H1 (cell line): ENCODE results near the gene MAP1LC3A. TPM values are rescaled to one million over a fixed set of nuclear protein-coding genes. Genes with fewer than 3 reads are reported as not detected.

Experiments used
- GABPA ChIP-seq: IDR thresholded peaks from 2 replicates; pipeline ENCODE4 v1.6.1; 2011; ENCODE audit warnings: mild to moderate bottlenecking, low read length, moderate library complexity, borderline replicate concordance; ENCODE audit not compliant: insufficient read depth
- GTF2F1 ChIP-seq: IDR thresholded peaks from 2 replicates; pipeline ENCODE4 v1.6.1; 2012; ENCODE audit warnings: low read depth, low read length, improper control_type of control experiment, borderline replicate concordance
- RBBP5 ChIP-seq: IDR thresholded peaks from 2 replicates; pipeline ENCODE4 v1.7.1; 2012; ENCODE audit warnings: low read depth, mild to moderate bottlenecking, inconsistent platforms, low read length, moderate library complexity, borderline replicate concordance
- SRF ChIP-seq: IDR thresholded peaks from 2 replicates; pipeline ENCODE4 v1.6.1; 2011; ENCODE audit warnings: mild to moderate bottlenecking, low read depth, low read length, moderate library complexity
- polyA plus RNA-seq, 7 experiments: library from polyadenylated mRNA; depleted of rRNA in 3 of 7; stranded (reverse) in 5 of 7; unstranded in 2 of 7; fragments of >200 nt in 5 of 7; fragments of 200-250 nt in 2 of 7; gene quantifications; 1 replicate in 5 of 7; 2 replicates in 1 of 7; 4 replicates in 1 of 7; pipeline versions ENCODE4 v1.2.1 to v1.2.3, GENCODE V29; 2011 to 2013; ENCODE audit warnings: missing spikeins in 2 of 7, mixed read lengths in 2 of 7
- total RNA-seq: library from RNA; stranded (reverse); fragmentation: NEBNext Ultra II Directional; extraction: Animal tissue kit (Norgen Biotek cat#: 25700); gene quantifications from 2 replicates; pipeline ENCODE4 v1.2.1, GENCODE V29; 2021
- TF ChIP-seq, protein P1 (sequence below): fragments of 300-600 bp; sonication (generic); IDR thresholded peaks from 2 replicates; pipeline ENCODE4 v1.7.1; 2012; ENCODE audit warnings: low read length, moderate library complexity, mild to moderate bottlenecking, inconsistent platforms; ENCODE audit not compliant: insufficient replicate concordance
- TF ChIP-seq, protein P2 (sequence below): IDR thresholded peaks from 2 replicates; pipeline ENCODE4 v1.6.1; 2012; ENCODE audit warnings: low read length, inconsistent platforms
- TF ChIP-seq, protein P3 (sequence below): IDR thresholded peaks from 2 replicates; pipeline ENCODE4 v1.6.1; 2011; ENCODE audit warnings: low read depth, mild to moderate bottlenecking, low read length; ENCODE audit not compliant: insufficient read depth

The MAP1LC3A gene
- total and polyA plus RNA-seq, 2 of the 8 experiments (the other 6 are each of a cell fraction or from before 2014, with no cell fraction given), result 5.0 to 6.1 TPM

DNA sequence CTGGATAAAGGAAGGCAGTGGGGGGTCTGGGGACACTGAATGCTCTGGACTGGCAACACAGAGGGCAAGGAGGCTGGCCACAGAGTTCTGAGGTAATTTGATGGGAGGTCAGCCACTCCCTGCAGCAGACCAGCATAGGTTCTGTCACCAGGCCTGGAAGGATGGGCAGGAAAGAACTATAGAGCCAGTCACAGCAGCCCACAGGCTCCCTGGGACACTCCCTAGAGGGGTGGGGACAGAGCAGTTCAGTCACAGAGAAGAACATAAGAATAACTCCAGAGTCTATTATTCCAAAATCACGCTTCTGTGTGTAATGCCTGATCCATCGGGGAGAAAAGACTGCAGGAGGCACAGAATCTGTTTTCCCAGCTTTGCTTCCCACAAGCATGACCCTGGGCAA, 22.7 kb upstream of the MAP1LC3A start (continued):
- TF ChIP-seq, protein P1, sequence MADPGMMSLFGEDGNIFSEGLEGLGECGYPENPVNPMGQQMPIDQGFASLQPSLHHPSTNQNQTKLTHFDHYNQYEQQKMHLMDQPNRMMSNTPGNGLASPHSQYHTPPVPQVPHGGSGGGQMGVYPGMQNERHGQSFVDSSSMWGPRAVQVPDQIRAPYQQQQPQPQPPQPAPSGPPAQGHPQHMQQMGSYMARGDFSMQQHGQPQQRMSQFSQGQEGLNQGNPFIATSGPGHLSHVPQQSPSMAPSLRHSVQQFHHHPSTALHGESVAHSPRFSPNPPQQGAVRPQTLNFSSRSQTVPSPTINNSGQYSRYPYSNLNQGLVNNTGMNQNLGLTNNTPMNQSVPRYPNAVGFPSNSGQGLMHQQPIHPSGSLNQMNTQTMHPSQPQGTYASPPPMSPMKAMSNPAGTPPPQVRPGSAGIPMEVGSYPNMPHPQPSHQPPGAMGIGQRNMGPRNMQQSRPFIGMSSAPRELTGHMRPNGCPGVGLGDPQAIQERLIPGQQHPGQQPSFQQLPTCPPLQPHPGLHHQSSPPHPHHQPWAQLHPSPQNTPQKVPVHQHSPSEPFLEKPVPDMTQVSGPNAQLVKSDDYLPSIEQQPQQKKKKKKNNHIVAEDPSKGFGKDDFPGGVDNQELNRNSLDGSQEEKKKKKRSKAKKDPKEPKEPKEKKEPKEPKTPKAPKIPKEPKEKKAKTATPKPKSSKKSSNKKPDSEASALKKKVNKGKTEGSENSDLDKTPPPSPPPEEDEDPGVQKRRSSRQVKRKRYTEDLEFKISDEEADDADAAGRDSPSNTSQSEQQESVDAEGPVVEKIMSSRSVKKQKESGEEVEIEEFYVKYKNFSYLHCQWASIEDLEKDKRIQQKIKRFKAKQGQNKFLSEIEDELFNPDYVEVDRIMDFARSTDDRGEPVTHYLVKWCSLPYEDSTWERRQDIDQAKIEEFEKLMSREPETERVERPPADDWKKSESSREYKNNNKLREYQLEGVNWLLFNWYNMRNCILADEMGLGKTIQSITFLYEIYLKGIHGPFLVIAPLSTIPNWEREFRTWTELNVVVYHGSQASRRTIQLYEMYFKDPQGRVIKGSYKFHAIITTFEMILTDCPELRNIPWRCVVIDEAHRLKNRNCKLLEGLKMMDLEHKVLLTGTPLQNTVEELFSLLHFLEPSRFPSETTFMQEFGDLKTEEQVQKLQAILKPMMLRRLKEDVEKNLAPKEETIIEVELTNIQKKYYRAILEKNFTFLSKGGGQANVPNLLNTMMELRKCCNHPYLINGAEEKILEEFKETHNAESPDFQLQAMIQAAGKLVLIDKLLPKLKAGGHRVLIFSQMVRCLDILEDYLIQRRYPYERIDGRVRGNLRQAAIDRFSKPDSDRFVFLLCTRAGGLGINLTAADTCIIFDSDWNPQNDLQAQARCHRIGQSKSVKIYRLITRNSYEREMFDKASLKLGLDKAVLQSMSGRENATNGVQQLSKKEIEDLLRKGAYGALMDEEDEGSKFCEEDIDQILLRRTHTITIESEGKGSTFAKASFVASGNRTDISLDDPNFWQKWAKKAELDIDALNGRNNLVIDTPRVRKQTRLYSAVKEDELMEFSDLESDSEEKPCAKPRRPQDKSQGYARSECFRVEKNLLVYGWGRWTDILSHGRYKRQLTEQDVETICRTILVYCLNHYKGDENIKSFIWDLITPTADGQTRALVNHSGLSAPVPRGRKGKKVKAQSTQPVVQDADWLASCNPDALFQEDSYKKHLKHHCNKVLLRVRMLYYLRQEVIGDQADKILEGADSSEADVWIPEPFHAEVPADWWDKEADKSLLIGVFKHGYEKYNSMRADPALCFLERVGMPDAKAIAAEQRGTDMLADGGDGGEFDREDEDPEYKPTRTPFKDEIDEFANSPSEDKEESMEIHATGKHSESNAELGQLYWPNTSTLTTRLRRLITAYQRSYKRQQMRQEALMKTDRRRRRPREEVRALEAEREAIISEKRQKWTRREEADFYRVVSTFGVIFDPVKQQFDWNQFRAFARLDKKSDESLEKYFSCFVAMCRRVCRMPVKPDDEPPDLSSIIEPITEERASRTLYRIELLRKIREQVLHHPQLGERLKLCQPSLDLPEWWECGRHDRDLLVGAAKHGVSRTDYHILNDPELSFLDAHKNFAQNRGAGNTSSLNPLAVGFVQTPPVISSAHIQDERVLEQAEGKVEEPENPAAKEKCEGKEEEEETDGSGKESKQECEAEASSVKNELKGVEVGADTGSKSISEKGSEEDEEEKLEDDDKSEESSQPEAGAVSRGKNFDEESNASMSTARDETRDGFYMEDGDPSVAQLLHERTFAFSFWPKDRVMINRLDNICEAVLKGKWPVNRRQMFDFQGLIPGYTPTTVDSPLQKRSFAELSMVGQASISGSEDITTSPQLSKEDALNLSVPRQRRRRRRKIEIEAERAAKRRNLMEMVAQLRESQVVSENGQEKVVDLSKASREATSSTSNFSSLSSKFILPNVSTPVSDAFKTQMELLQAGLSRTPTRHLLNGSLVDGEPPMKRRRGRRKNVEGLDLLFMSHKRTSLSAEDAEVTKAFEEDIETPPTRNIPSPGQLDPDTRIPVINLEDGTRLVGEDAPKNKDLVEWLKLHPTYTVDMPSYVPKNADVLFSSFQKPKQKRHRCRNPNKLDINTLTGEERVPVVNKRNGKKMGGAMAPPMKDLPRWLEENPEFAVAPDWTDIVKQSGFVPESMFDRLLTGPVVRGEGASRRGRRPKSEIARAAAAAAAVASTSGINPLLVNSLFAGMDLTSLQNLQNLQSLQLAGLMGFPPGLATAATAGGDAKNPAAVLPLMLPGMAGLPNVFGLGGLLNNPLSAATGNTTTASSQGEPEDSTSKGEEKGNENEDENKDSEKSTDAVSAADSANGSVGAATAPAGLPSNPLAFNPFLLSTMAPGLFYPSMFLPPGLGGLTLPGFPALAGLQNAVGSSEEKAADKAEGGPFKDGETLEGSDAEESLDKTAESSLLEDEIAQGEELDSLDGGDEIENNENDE, result no peak
- no peak for TF ChIP-seq GTF2F1
- no peak for TF ChIP-seq GABPA
- TF ChIP-seq, protein P2, sequence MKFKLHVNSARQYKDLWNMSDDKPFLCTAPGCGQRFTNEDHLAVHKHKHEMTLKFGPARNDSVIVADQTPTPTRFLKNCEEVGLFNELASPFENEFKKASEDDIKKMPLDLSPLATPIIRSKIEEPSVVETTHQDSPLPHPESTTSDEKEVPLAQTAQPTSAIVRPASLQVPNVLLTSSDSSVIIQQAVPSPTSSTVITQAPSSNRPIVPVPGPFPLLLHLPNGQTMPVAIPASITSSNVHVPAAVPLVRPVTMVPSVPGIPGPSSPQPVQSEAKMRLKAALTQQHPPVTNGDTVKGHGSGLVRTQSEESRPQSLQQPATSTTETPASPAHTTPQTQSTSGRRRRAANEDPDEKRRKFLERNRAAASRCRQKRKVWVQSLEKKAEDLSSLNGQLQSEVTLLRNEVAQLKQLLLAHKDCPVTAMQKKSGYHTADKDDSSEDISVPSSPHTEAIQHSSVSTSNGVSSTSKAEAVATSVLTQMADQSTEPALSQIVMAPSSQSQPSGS, result no peak
- no peak for TF ChIP-seq RBBP5
- TF ChIP-seq SRF, result no peak
- TF ChIP-seq, protein P3, sequence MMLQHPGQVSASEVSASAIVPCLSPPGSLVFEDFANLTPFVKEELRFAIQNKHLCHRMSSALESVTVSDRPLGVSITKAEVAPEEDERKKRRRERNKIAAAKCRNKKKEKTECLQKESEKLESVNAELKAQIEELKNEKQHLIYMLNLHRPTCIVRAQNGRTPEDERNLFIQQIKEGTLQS, result no peak
